Fibroblast of lung (primary cell): ENCODE measurements around the gene GIT2. TPM values are rescaled to one million over a fixed set of nuclear protein-coding genes. Genes with fewer than 3 reads are reported as not detected.
"Not testable (repeated sequence)": the region's sequence is repeated elsewhere in the genome, so short reads cannot be mapped to it uniquely, and the experiment has no call there.

Experiments
- DNase-seq, 2 donors: peaks; one replicate each; pipeline versions ENCODE4 v3.0.0 to v3.0.0-alpha.2; 2010; ENCODE audit warnings: low read depth in 2 of 2
- H2AFZ ChIP-seq: 2 replicates; pipeline ENCODE4 v1.5.1; 2012; ENCODE audit warnings: low read length, control low read depth, inconsistent platforms
- H3K27ac ChIP-seq: 2 replicates; pipeline ENCODE4 v1.5.1; 2011; ENCODE audit warnings: low read length, control low read depth; ENCODE audit not compliant: insufficient read depth
- H3K27me3 ChIP-seq: 2 replicates; pipeline ENCODE4 v1.5.1; 2011; ENCODE audit warnings: mild to moderate bottlenecking, low read length; ENCODE audit not compliant: control insufficient read depth, insufficient read depth
- H3K36me3 ChIP-seq: 2 replicates; pipeline ENCODE4 v1.5.1; 2011; ENCODE audit warnings: low read length; ENCODE audit not compliant: control insufficient read depth, insufficient read depth
- H3K4me1 ChIP-seq: 2 replicates; pipeline ENCODE4 v1.5.1; 2011; ENCODE audit warnings: low read length; ENCODE audit not compliant: control insufficient read depth, insufficient read depth; ENCODE audit errors: extremely low read depth
- H3K4me2 ChIP-seq: 2 replicates; pipeline ENCODE4 v1.5.1; 2011; ENCODE audit warnings: low read length, control low read depth; ENCODE audit not compliant: insufficient read depth; ENCODE audit errors: extremely low read depth
- H3K4me3 ChIP-seq, 4 experiments: fragments of 200-600 bp in 1 of 4; sonication (generic) in 1 of 4; replicated peaks in 1 of 4; 2 replicates each; pipeline ENCODE4 v1.5.1; 2011 to 2016; ENCODE audit warnings: low read length in 4 of 4, low read depth in 3 of 4, mild to moderate bottlenecking in 3 of 4, control low read depth in 2 of 4, inconsistent platforms in 1 of 4, mixed read lengths in 1 of 4; ENCODE audit not compliant: insufficient read depth in 1 of 4; ENCODE audit errors: control extremely low read depth in 1 of 4
- H3K79me2 ChIP-seq: 2 replicates; pipeline ENCODE4 v1.5.1; 2012; ENCODE audit warnings: mild to moderate bottlenecking, low read length, inconsistent platforms; ENCODE audit not compliant: control insufficient read depth, insufficient read depth
- H3K9ac ChIP-seq: 2 replicates; pipeline ENCODE4 v1.5.1; 2011; ENCODE audit warnings: mild to moderate bottlenecking, low read length, control low read depth; ENCODE audit not compliant: insufficient read depth
- H3K9me3 ChIP-seq: 2 replicates; pipeline ENCODE4 v1.5.1; 2012; ENCODE audit warnings: low read depth, low read length; ENCODE audit not compliant: control insufficient read depth, insufficient read depth
- H4K20me1 ChIP-seq: 2 replicates; pipeline ENCODE4 v1.5.1; 2011; ENCODE audit warnings: low read length; ENCODE audit not compliant: control insufficient read depth, insufficient read depth; ENCODE audit errors: extremely low read depth
- CTCF ChIP-seq, 2 donors: IDR thresholded peaks in 1 of 2; conservative IDR thresholded peaks in 1 of 2; 1 replicate in 1 of 2; 2 replicates in 1 of 2; pipeline ENCODE4 v1.5.1; 2011 to 2012; ENCODE audit warnings: low read length in 2 of 2, control low read depth in 1 of 2, inconsistent platforms in 1 of 2, low read depth in 1 of 2, mild to moderate bottlenecking in 1 of 2
- EZH2 ChIP-seq: IDR thresholded peaks from 2 replicates; pipeline ENCODE4 v1.5.1; 2012; ENCODE audit warnings: low read length, control low read depth, mild to moderate bottlenecking; ENCODE audit errors: missing control alignments
- polyA plus RNA-seq, 2 donors: library from polyadenylated mRNA; depleted of rRNA in 1 of 2; stranded (reverse) in 1 of 2; unstranded in 1 of 2; fragments of >200 nt; gene quantifications; 2 replicates each; pipeline ENCODE4 v1.2.1, GENCODE V29; 2011 to 2012; ENCODE audit warnings: missing spikeins in 1 of 2
- total RNA-seq: library from RNA; depleted of rRNA; stranded (reverse); fragments of >200 nt; gene quantifications from 2 replicates; pipeline ENCODE4 v1.2.1, GENCODE V29; 2014

GIT2 gene
- total and polyA plus RNA-seq, 2 donors (not counting 1 experiment from before 2014, with no cell fraction given): 47.9 to 53.5 TPM

DNA sequence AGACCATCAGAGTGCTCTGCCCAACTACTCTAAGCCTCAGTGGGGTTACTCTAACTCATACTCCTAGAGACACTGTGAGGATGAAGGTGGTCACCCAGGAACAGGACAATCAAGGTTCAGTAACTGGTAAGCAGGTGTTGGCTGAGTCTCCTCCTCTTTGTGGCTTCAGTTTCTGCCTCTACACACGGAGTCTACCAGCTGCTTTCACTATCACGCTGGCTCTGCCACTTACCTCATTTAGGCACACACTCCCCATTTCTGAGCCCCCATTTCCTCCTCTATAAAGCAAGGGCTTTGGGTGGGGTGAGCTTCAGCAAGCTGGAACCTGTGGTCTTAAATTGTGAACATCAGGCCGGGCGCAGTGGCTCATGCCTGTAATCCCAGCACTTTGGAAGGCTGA is 103.4 kb downstream of the GIT2 start:
- no peaks in the 10 kb centered on the region for H4K20me1 ChIP-seq
- H3K27me3 ChIP-seq: no peaks in the 10 kb centered on the region
- H3K79me2 ChIP-seq: no peaks in the 10 kb centered on the region
- no peak overlapping the region for H2AFZ ChIP-seq
- H3K4me2 ChIP-seq: no peak overlapping the region
- H3K36me3 ChIP-seq: no peaks in the 10 kb centered on the region
- peaks cover 14% of the 10 kb centered on the region for H3K4me1 ChIP-seq
- no peaks in the 10 kb centered on the region for H3K9me3 ChIP-seq
- no peak for DNase-seq
- no peak overlapping the region for H3K27ac ChIP-seq
- no peak for TF ChIP-seq EZH2
- no peak for TF ChIP-seq CTCF (conservative IDR thresholded peaks at IDR 0.05 in 1 of 2, IDR thresholded peaks at IDR 0.05 in 1 of 2; ENCODE audit: low read depth in 1 of 2, low read length in 2 of 2)
- H3K4me3 ChIP-seq: no peak overlapping the region
- no peak overlapping the region for H3K9ac ChIP-seq

DNA sequence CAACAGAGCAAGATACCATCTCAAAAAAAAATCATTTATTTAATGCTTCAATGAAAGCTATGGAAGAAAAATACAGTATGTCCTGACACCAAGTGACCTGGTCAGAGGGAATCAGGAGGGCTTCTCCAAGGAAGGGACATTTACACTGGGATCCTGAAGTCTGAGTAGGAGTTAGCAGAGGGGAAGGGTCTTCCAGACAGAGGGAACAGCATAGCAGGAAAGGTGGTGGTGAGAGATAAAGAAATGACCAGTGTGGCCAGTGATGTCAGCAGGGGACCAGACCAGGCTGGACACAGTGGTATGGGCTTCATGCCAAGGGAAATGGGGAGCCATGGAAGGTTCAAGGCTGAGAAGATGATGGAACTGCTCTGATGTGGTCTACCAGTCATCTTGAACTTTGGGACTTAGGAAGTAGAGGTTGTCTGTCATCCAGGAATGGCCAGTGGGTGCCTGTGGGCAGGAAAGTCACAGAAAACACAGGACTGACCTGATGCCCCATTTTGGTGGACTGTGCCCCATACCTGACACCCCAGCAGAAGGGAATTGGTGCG is 103.9 kb downstream of the GIT2 start:
- peaks cover 16% of the 10 kb centered on the region for H3K4me1 ChIP-seq
- no peaks in the 10 kb centered on the region for H3K27me3 ChIP-seq
- no peak overlapping the region for H2AFZ ChIP-seq
- H3K79me2 ChIP-seq: no peaks in the 10 kb centered on the region
- H3K9ac ChIP-seq: no peak overlapping the region
- H3K36me3 ChIP-seq: no peaks in the 10 kb centered on the region
- no peak for DNase-seq
- H4K20me1 ChIP-seq: no peaks in the 10 kb centered on the region
- no peak overlapping the region for H3K27ac ChIP-seq
- no peak overlapping the region for H3K4me3 ChIP-seq
- H3K9me3 ChIP-seq: no peaks in the 10 kb centered on the region
- TF ChIP-seq CTCF (conservative IDR thresholded peaks at IDR 0.05 in 1 of 2, IDR thresholded peaks at IDR 0.05 in 1 of 2; ENCODE audit: low read depth in 1 of 2, low read length in 2 of 2): no peak
- no peak overlapping the region for H3K4me2 ChIP-seq

- not testable (repeated sequence) for H3K27me3 ChIP-seq, DNase-seq, H4K20me1 ChIP-seq, H3K9ac ChIP-seq, H3K4me2 ChIP-seq, H2AFZ ChIP-seq, H3K4me3 ChIP-seq, H3K79me2 ChIP-seq, H3K36me3 ChIP-seq, H3K9me3 ChIP-seq, H3K27ac ChIP-seq
- H3K4me1 ChIP-seq: peaks cover 16% of the 10 kb centered on the region
Measured at GRCh38 chr12:109891731-109892130, 104.4 kb downstream of the GIT2 start.
